ENCODE measurements around the gene SIGLEC14.
A peak's percentile ranks its signal among the peaks of the same experiment; 100 is the strongest.

SIGLEC14 gene

GRCh38 chr19:51610576-51610975 is 36.0 kb downstream of the SIGLEC14 start:
- TF ChIP-seq OSR1 (CRISPR knock-in tag; IDR thresholded peaks at IDR 0.05) = no peak
- TF ChIP-seq CREB5 (CRISPR knock-in tag; IDR thresholded peaks at IDR 0.05; ENCODE audit: low read depth) = no peak
- TF ChIP-seq CSRNP3 (CRISPR knock-in tag; IDR thresholded peaks at IDR 0.05) = no peak
- no peak for TF ChIP-seq TCF4 (CRISPR knock-in tag; IDR thresholded peaks at IDR 0.05; ENCODE audit: borderline replicate concordance)
- no peak for TF ChIP-seq ZC3H10 (CRISPR knock-in tag; IDR thresholded peaks at IDR 0.05)
- no peak for TF ChIP-seq POU6F1 (CRISPR knock-in tag; IDR thresholded peaks at IDR 0.05; ENCODE audit: borderline replicate concordance, low read depth)
- no peak for TF ChIP-seq ZNF565 (CRISPR knock-in tag; conservative IDR thresholded peaks at IDR 0.05; ENCODE audit: low read depth)
- TF ChIP-seq RARB (CRISPR knock-in tag; IDR thresholded peaks at IDR 0.05) = no peak
- TF ChIP-seq PATZ1 (CRISPR knock-in tag; IDR thresholded peaks at IDR 0.05; ENCODE audit: borderline replicate concordance) = no peak
- TF ChIP-seq ARNTL (CRISPR knock-in tag; IDR thresholded peaks at IDR 0.05; ENCODE audit: borderline replicate concordance, low read depth) = no peak
- no peak for TF ChIP-seq BACH2 (CRISPR knock-in tag; IDR thresholded peaks at IDR 0.05; ENCODE audit: borderline replicate concordance)
- TF ChIP-seq ZNF8 (CRISPR knock-in tag; IDR thresholded peaks at IDR 0.05) = no peak
- no peak for TF ChIP-seq ZNF70 (CRISPR knock-in tag; IDR thresholded peaks at IDR 0.05)
- TF ChIP-seq GLIS3 (CRISPR knock-in tag; IDR thresholded peaks at IDR 0.05) = no peak
- TF ChIP-seq TSHZ2 (CRISPR knock-in tag; IDR thresholded peaks at IDR 0.05) = no peak
- no peak for TF ChIP-seq TOX (CRISPR knock-in tag; IDR thresholded peaks at IDR 0.05; ENCODE audit: borderline replicate concordance)
- no peak for ATAC-seq

GRCh38 chr19:51607920-51608562 is 38.6 kb downstream of the SIGLEC14 start:
- TF ChIP-seq ZC3H10 (CRISPR knock-in tag; IDR thresholded peaks at IDR 0.05) (no peak), ESRRG (CRISPR knock-in tag; IDR thresholded peaks at IDR 0.05) (no peak), ZFP30 (CRISPR knock-in tag; IDR thresholded peaks at IDR 0.05) (no peak), GLIS3 (CRISPR knock-in tag; IDR thresholded peaks at IDR 0.05) (no peak)
- ATAC-seq = peak; percentile 71

- no peak for TF ChIP-seq TCF4 (CRISPR knock-in tag; IDR thresholded peaks at IDR 0.05; ENCODE audit: borderline replicate concordance)
- TF ChIP-seq OSR1 (CRISPR knock-in tag; IDR thresholded peaks at IDR 0.05) = no peak
- TF ChIP-seq TOX (CRISPR knock-in tag; IDR thresholded peaks at IDR 0.05; ENCODE audit: borderline replicate concordance) = no peak
- no peak for TF ChIP-seq ZFP30 (CRISPR knock-in tag; IDR thresholded peaks at IDR 0.05)
- no peak for TF ChIP-seq ZNF565 (CRISPR knock-in tag; conservative IDR thresholded peaks at IDR 0.05; ENCODE audit: low read depth)
- no peak for TF ChIP-seq ZNF8 (CRISPR knock-in tag; IDR thresholded peaks at IDR 0.05)
- no peak for TF ChIP-seq RARB (CRISPR knock-in tag; IDR thresholded peaks at IDR 0.05)
- TF ChIP-seq CREB5 (CRISPR knock-in tag; IDR thresholded peaks at IDR 0.05; ENCODE audit: low read depth) = no peak
- TF ChIP-seq CSRNP3 (CRISPR knock-in tag; IDR thresholded peaks at IDR 0.05) = no peak
- TF ChIP-seq ESRRG (CRISPR knock-in tag; IDR thresholded peaks at IDR 0.05) = no peak
- no peak for TF ChIP-seq ZFP3 (CRISPR knock-in tag; IDR thresholded peaks at IDR 0.05)
- TF ChIP-seq ISL1 (CRISPR knock-in tag; IDR thresholded peaks at IDR 0.05) = no peak
- no peak for TF ChIP-seq ZC3H10 (CRISPR knock-in tag; IDR thresholded peaks at IDR 0.05)
- no peak for TF ChIP-seq PATZ1 (CRISPR knock-in tag; IDR thresholded peaks at IDR 0.05; ENCODE audit: borderline replicate concordance)
- no peak for TF ChIP-seq PPARA (CRISPR knock-in tag; IDR thresholded peaks at IDR 0.05; ENCODE audit: borderline replicate concordance)
- no peak for ATAC-seq
These were observed 39.5 kb downstream of the SIGLEC14 start for GRCh38 chr19:51607077-51607476.

Measured in SK-N-SH treated with all-trans-retinoic acid at 6 μM for 48 hours (cell line).